ENCODE measurements around the gene IRF6.

- no peak for TF ChIP-seq SPI1 (IDR thresholded peaks at IDR 0.05; ENCODE audit: low read depth, low read length)
- TF ChIP-seq POLR2A (IDR thresholded peaks at IDR 0.05; ENCODE audit: low read depth, low read length) = no peak
- no peak for TF ChIP-seq TAF1 (IDR thresholded peaks at IDR 0.05; ENCODE audit: low read depth, low read length)
Measured at GRCh38 chr1:209783386-209783785, 22.6 kb downstream of the IRF6 start.
